ENCODE measurements around the gene HYAL3. TPM values are rescaled to one million over a fixed set of nuclear protein-coding genes. Genes with fewer than 3 reads are reported as not detected.

Gene HYAL3
- total and polyA plus RNA-seq, 10 of the 15 experiments (the other 5 are each of a cell fraction or from before 2014, with no cell fraction given) = 0.37 to 4.2 (median 2.8) TPM

DNA sequence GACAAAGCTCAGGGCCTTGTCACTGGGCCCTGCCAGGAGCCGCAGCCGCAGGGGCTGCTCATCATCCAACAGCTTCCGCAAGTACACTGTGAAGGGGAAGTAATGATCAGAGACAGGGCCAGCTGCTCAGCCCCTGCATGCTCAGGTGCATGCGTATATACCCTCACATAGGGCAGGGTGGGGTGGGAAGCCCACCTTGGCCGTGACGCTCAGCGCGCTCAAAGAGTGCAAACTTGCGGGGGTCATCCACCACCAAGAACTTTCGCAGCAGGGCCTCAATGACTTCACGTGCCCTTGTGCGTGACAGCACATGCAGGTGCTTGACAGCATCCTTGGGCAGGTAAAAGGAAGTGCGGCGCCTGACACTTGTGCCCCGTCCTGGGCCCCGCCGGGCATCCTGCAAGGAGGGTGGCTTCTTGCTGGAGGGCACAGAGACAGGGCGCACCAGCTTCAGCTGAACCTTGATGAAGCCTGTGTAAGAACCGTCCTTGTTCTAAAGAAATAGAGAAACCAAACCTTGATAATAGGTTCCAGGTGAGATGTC, 32.2 kb upstream of the HYAL3 start (continued):
- no peak for TF ChIP-seq TCF3 (IDR thresholded peaks at IDR 0.05; ENCODE audit: borderline replicate concordance, insufficient read depth, low read depth, low read length)

DNA sequence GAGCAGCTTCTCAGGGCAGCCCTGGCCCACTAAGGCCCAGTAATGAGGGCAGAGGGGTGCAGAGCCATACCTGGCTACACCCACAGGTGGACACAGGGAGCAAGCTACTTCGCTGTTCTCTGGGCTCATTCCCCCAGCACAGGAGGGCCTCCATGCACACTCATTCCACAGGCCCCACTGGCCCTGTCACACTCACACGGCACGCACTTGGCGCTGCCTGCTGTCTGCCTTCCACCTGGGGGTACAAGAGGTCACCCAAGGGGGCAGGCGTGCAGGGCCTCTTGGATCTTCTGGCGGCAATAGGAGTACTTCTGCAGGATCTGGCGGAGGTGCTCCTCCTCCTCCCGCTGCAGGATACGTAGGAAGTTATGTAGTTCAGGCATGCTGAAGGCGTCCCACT, 31.1 kb upstream of the HYAL3 start:
- ATAC-seq (no peak), DNase-seq (ENCODE audit: low read depth, low spot score) (no peak), FAIRE-seq (no peak)
- Histone ChIP-seq H3K4me2 (ENCODE audit: control insufficient read depth, insufficient read depth) (no peak overlapping the region), H3K36me3 (ENCODE audit: control insufficient read depth in 2 of 2, insufficient read depth in 2 of 2, low read length in 1 of 2) (peaks cover 23 to 27% of the 10 kb centered on the region in 2 experiments), H3K27ac (ENCODE audit: control insufficient read depth, insufficient read depth) (no peak overlapping the region), H3K27me3 (replicated peaks in 1 of 2; ENCODE audit: control insufficient read depth in 2 of 2, insufficient read depth in 2 of 2, low read length in 1 of 2) (no peaks in the 10 kb centered on the region), H3K9ac (ENCODE audit: control insufficient read depth, insufficient read depth, low read length) (no peak overlapping the region), H4K20me1 (ENCODE audit: control insufficient read depth, insufficient read depth) (no peaks in the 10 kb centered on the region; the same call in 1 of the 2 replicates), H3K4me3 (no peak overlapping the region), H2AFZ (ENCODE audit: control insufficient read depth, low read depth, low read length) (no peak overlapping the region), H3K4me1 (ENCODE audit: control insufficient read depth, insufficient read depth, low read length) (peaks cover 12% of the 10 kb centered on the region), H3K79me2 (ENCODE audit: control insufficient read depth, insufficient read depth, low read length) (peaks cover 38% of the 10 kb centered on the region), H3K9me3 (replicated peaks; ENCODE audit: control insufficient read depth, insufficient read depth, low read length) (no peaks in the 10 kb centered on the region)
- WGBS (ENCODE audit: insufficient coverage, insufficient replicate concordance, low lambda C conversion rate, missing lambda C conversion rate) = 91% methylated on average over 10 of the region's 10 CpGs
- RAD21 ChIA-PET (ENCODE audit: unreplicated experiment) = interaction anchor here (1.4 kb wide), 1 partner anchor 31 kb away, joined by 3 read pairs; the partner anchor contains the start of genes HYAL3 and NAA80
- in situ Hi-C loops (cut with MboI) (loop anchor here (10.0 kb wide), 1 partner anchor 1064 kb away; the partner anchor contains the start of gene RBM15B), intact Hi-C loops (cut with micrococcal nuclease; ENCODE audit: unreplicated experiment) (no loop called here)
- SMC1A ChIA-PET (ENCODE audit: uncharacterized antibody, unreplicated experiment) = no interaction called here
- BruUV-seq (replicated peaks) = no TSS peak
- TF ChIP-seq POLR2A (IDR thresholded peaks at IDR 0.05; ENCODE audit: low read depth, low read length) = peak; percentile 10; the same call in 1 of the 2 replicates
- TF ChIP-seq, protein P1, sequence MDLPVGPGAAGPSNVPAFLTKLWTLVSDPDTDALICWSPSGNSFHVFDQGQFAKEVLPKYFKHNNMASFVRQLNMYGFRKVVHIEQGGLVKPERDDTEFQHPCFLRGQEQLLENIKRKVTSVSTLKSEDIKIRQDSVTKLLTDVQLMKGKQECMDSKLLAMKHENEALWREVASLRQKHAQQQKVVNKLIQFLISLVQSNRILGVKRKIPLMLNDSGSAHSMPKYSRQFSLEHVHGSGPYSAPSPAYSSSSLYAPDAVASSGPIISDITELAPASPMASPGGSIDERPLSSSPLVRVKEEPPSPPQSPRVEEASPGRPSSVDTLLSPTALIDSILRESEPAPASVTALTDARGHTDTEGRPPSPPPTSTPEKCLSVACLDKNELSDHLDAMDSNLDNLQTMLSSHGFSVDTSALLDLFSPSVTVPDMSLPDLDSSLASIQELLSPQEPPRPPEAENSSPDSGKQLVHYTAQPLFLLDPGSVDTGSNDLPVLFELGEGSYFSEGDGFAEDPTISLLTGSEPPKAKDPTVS (IDR thresholded peaks at IDR 0.05; ENCODE audit: low read depth, low read length) = no peak
- CTCF ChIA-PET = no interaction called here
- POLR2A ChIA-PET = no interaction called here

All from GM12878 (cell line).